Panc1 (cell line): Measurements from ENCODE around the gene CACNA1I. TPM values are rescaled to one million over a fixed set of nuclear protein-coding genes. Genes with fewer than 3 reads are reported as not detected.

Source experiments
- ATAC-seq: fragments of 200-7000 bp; cut with Tn5 transposase; 2 replicates; pipeline ENCODE4 v1.9.1; 2020; ENCODE audit warnings: mild to moderate bottlenecking, moderate library complexity
- BruUV-seq: library from RNA; stranded (reverse); fragments of 400-500 nt; replicated peaks from 2 replicates; lab custom pipeline; 2021; lab: Mats Ljungman, UMichigan
- CTCF ChIA-PET: fragments of 300-600 bp; sonication (Branson Sonifier 250); formaldehyde crosslinking; loops from one replicate; lab custom pipeline; 2022; ENCODE audit warnings: antibody characterized with exemption; lab: Charles Lee
- POLR2A ChIA-PET: fragments of 300-600 bp; sonication (Branson Sonifier 250); formaldehyde crosslinking; loops from one replicate; lab custom pipeline; 2022; ENCODE audit warnings: antibody characterized with exemption; lab: Charles Lee
- DNase-seq: peaks from one replicate; pipeline ENCODE4 v3.0.0-alpha.2; 2010; ENCODE audit warnings: low read depth, low spot score
- H3K27ac ChIP-seq: 2 replicates; pipeline ENCODE4 v1.5.1; 2011; ENCODE audit warnings: mild to moderate bottlenecking, low read length, inconsistent platforms
- H3K27me3 ChIP-seq: fragments of 200-500 bp; sonication (Bioruptor generic); 2 replicates; pipeline ENCODE4 v1.6.0; 2014; ENCODE audit warnings: low read length, inconsistent platforms; ENCODE audit not compliant: control insufficient read depth, insufficient read depth
- H3K36me3 ChIP-seq: fragments of 200-500 bp; sonication (Bioruptor generic); 2 replicates; pipeline ENCODE4 v1.5.1; 2014; ENCODE audit warnings: inconsistent platforms, mild to moderate bottlenecking, low read length, moderate library complexity; ENCODE audit not compliant: control insufficient read depth, insufficient read depth
- H3K4me1 ChIP-seq: 2 replicates; pipeline ENCODE4 v1.5.1; 2011; ENCODE audit warnings: inconsistent platforms, mild to moderate bottlenecking, low read length, moderate library complexity; ENCODE audit not compliant: control insufficient read depth, insufficient read depth
- H3K4me3 ChIP-seq, 2 experiments: 2 replicates each; pipeline ENCODE4 v1.5.1; 2011 to 2012; ENCODE audit warnings: low read depth in 2 of 2, low read length in 2 of 2, mild to moderate bottlenecking in 2 of 2, inconsistent platforms in 1 of 2, moderate library complexity in 1 of 2
- H3K9me3 ChIP-seq: fragments of 200-500 bp; sonication (Bioruptor generic); 2 replicates; pipeline ENCODE4 v1.5.1; 2014; ENCODE audit warnings: low read depth, mild to moderate bottlenecking, inconsistent platforms, low read length, moderate library complexity; ENCODE audit not compliant: control insufficient read depth, insufficient read depth
- POLR2AphosphoS5 ChIP-seq: IDR thresholded peaks from 2 replicates; pipeline ENCODE4 v1.6.1; 2012; ENCODE audit warnings: mild to moderate bottlenecking, low read depth, low read length, moderate library complexity
- SIN3A ChIP-seq: IDR thresholded peaks from 2 replicates; pipeline ENCODE4 v1.6.1; 2012; ENCODE audit warnings: low read depth, mild to moderate bottlenecking, low read length, moderate library complexity, borderline replicate concordance; ENCODE audit not compliant: insufficient read depth
- TCF7L2 ChIP-seq: IDR thresholded peaks from 2 replicates; pipeline ENCODE4 v1.6.1; 2011; ENCODE audit warnings: mild to moderate bottlenecking, low read depth, low read length, inconsistent platforms
- in situ Hi-C: cut with HindIII; loops from 2 replicates; pipeline ENCODE4 v1.10.0; 2016; ENCODE audit warnings: low sequenced_read_pairs, low pct_unique_long_range_greater_than_20kb
- intact Hi-C: fragments of 100-400 bp; cut with micrococcal nuclease; formaldehyde crosslinking; loops from one replicate; pipeline ENCODE4 v1.10.0; 2022; ENCODE audit not compliant: unreplicated experiment
- total RNA-seq: library from RNA; stranded (reverse); gene quantifications from one replicate; pipeline ENCODE4 v1.2.1, GENCODE V29; 2021; ENCODE audit not compliant: unreplicated experiment
- TF ChIP-seq, protein P1 (sequence below): fragments of 450-650 bp; IDR thresholded peaks from 2 replicates; pipeline ENCODE4 v1.5.1; 2017; ENCODE audit warnings: mild to moderate bottlenecking
- TF ChIP-seq, protein P2 (sequence below), 2 experiments: IDR thresholded peaks; 2 replicates each; pipeline ENCODE4 v1.6.1; 2011 to 2012; ENCODE audit warnings: low read depth in 2 of 2, control low read depth in 1 of 2, low read length in 1 of 2, mild to moderate bottlenecking in 1 of 2, moderate library complexity in 1 of 2; ENCODE audit not compliant: insufficient read depth in 1 of 2

CACNA1I gene
- total RNA-seq, 1 experiment from 2014 or later, result 0.23 TPM

DNA sequence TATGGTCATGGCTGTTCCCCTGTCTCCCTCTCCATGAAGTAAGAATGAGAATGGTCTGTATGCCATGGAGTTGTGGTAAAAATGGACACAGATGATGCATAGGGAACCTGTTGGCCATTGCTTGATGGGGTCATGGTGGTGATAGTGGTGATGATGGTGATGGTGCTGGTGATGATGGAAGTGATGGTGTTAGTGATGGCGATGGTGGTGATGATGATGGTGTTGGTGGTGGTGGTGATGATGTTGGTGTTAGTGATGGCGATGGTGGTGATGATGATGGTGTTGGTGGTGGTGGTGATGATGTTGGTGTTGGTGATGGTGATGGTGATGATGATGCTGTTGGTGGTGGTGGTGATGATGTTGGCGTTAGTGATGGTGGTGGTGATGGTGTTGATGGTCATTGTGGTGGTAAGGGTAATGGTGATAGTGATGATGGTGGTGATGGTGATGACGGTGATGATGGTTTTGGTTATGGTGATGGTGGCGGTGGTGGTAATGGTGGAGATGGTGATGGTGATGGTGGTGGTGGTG lies 5.1 kb upstream of the CACNA1I start:
- intact Hi-C loops, result no loop called here

DNA sequence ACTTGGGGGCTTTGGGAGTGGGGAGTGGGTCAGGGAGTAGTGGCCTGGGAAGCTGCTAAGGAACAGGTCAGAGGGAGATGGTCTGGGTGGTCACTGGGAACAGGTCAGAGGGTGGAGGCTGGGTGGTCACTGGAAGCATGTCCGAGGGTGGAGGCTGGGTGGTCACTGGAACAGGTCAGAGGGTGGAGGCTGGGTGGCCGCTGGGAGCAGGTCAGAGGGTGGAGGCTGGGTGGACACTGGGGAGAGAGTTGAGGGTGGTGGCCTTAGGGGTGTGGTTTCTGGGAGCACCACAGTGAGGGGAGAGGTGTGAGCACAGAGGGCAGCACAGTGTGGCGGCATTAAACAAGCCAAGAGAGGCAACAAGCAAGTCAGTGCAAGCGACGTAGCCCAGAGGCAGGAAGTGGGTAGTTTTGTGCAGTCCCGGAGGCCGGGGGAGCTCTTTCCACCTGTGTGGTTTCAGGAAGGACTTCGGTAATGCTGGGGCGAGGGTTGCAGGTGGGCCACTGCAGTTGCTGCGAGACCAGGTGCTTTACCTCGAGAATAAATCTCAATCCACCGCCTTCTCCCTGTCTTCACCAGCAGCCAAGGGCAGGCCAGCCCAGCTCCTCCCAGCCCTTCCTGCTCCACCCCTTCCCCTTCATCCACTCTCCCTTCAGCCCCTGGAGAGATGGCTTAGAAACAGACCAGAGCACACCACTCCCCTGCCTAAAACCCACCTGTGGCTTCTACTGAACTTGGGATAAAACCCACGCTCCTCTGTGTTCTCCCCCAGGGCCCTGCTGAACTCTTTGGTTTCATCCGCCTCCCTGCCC lies 3.2 kb upstream of the CACNA1I start:
- CTCF ChIA-PET, result no interaction called here
- TF ChIP-seq TCF7L2, result no peak
- TF ChIP-seq, protein P1, sequence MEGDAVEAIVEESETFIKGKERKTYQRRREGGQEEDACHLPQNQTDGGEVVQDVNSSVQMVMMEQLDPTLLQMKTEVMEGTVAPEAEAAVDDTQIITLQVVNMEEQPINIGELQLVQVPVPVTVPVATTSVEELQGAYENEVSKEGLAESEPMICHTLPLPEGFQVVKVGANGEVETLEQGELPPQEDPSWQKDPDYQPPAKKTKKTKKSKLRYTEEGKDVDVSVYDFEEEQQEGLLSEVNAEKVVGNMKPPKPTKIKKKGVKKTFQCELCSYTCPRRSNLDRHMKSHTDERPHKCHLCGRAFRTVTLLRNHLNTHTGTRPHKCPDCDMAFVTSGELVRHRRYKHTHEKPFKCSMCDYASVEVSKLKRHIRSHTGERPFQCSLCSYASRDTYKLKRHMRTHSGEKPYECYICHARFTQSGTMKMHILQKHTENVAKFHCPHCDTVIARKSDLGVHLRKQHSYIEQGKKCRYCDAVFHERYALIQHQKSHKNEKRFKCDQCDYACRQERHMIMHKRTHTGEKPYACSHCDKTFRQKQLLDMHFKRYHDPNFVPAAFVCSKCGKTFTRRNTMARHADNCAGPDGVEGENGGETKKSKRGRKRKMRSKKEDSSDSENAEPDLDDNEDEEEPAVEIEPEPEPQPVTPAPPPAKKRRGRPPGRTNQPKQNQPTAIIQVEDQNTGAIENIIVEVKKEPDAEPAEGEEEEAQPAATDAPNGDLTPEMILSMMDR, result no peak
- TF ChIP-seq POLR2AphosphoS5, result no peak
- TF ChIP-seq, protein P2, sequence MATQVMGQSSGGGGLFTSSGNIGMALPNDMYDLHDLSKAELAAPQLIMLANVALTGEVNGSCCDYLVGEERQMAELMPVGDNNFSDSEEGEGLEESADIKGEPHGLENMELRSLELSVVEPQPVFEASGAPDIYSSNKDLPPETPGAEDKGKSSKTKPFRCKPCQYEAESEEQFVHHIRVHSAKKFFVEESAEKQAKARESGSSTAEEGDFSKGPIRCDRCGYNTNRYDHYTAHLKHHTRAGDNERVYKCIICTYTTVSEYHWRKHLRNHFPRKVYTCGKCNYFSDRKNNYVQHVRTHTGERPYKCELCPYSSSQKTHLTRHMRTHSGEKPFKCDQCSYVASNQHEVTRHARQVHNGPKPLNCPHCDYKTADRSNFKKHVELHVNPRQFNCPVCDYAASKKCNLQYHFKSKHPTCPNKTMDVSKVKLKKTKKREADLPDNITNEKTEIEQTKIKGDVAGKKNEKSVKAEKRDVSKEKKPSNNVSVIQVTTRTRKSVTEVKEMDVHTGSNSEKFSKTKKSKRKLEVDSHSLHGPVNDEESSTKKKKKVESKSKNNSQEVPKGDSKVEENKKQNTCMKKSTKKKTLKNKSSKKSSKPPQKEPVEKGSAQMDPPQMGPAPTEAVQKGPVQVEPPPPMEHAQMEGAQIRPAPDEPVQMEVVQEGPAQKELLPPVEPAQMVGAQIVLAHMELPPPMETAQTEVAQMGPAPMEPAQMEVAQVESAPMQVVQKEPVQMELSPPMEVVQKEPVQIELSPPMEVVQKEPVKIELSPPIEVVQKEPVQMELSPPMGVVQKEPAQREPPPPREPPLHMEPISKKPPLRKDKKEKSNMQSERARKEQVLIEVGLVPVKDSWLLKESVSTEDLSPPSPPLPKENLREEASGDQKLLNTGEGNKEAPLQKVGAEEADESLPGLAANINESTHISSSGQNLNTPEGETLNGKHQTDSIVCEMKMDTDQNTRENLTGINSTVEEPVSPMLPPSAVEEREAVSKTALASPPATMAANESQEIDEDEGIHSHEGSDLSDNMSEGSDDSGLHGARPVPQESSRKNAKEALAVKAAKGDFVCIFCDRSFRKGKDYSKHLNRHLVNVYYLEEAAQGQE (IDR thresholded peaks at IDR 0.05; ENCODE audit: insufficient read depth in 1 of 2, low read depth in 2 of 2, low read length in 1 of 2), result no peak
- no peak for TF ChIP-seq SIN3A
- in situ Hi-C loops (no loop called here), intact Hi-C loops (no loop called here)
- Histone ChIP-seq H3K27ac (no peak overlapping the region), H3K4me3 (no peak overlapping the region), H3K4me1 (no peaks in the 10 kb centered on the region), H3K27me3 (no peaks in the 10 kb centered on the region), H3K9me3 (no peaks in the 10 kb centered on the region), H3K36me3 (no peaks in the 10 kb centered on the region)
- POLR2A ChIA-PET, result interaction anchor here (0.6 kb wide), 1 partner anchor 12 kb away, joined by 11 read pairs; no protein-coding TSS in a partner anchor
- no peak for ATAC-seq
- no peak for DNase-seq
- BruUV-seq, result no TSS peak

More for the DNA sequence above, 5.1 kb upstream of the CACNA1I start:
- ChIA-PET CTCF (interaction anchor here (0.6 kb wide), 1 partner anchor 53 kb away, joined by 8 read pairs; no protein-coding TSS in a partner anchor), POLR2A (no interaction called here)
- H3K36me3 ChIP-seq, result no peaks in the 10 kb centered on the region
- no TSS peak for BruUV-seq
- H3K4me3 ChIP-seq, result no peak overlapping the region
- H3K9me3 ChIP-seq, result no peaks in the 10 kb centered on the region
- DNase-seq (no peak), ATAC-seq (no peak)
- no peaks in the 10 kb centered on the region for H3K4me1 ChIP-seq
- TF ChIP-seq, protein P1, result no peak
- TF ChIP-seq POLR2AphosphoS5 (no peak), TCF7L2 (no peak), SIN3A (no peak)
- TF ChIP-seq, protein P2 (IDR thresholded peaks at IDR 0.05; ENCODE audit: insufficient read depth in 1 of 2, low read depth in 2 of 2, low read length in 1 of 2), result no peak
- H3K27ac ChIP-seq, result no peak overlapping the region
- in situ Hi-C loops, result no loop called here
- no peaks in the 10 kb centered on the region for H3K27me3 ChIP-seq
